Measurements from ENCODE around the gene IARS2. TPM values are rescaled to one million over a fixed set of nuclear protein-coding genes. Genes with fewer than 3 reads are reported as not detected.

Gene IARS2
- total RNA-seq, 1 experiment from 2014 or later: 72.9 TPM

DNA sequence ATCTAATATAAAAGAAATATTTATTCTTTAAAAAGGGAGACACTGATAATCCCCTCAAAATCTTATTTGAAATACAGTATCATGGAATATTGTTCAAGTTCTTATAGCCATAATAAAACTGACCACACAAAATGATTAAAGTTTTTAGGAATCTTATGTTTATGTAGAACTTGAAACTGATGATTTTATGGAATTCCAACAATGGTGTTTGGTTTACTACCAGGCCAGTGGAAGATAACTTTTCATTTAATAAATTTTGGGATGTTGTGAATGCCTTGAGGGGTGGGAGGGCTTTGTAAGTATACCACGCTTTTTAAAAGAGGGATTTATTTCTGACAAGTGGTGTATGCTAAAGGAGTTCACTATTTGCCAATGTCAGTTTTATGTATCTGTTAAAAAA is 90.6 kb downstream of the IARS2 start:
- H3K9me3 Mint-ChIP-seq: no peaks in the 10 kb centered on the region

More for the DNA sequence above, 90.6 kb downstream of the IARS2 start:
- Mint-ChIP-seq H3K4me1 (no peaks in the 10 kb centered on the region), H3K36me3 (ENCODE audit: insufficient read depth in 1 of 3, low read depth in 3 of 3) (peaks cover 14 to 49% (median 46%) of the 10 kb centered on the region in 3 experiments; a peak in 6 of 7 replicates), H3K4me3 (no peak overlapping the region), H3K27ac (no peak overlapping the region), H3K27me3 (ENCODE audit: low read depth) (no peaks in the 10 kb centered on the region)
- Histone ChIP-seq H2BK12ac (ENCODE audit: insufficient read length, low read depth, low read length) (no peak overlapping the region), H3K56ac (ENCODE audit: insufficient read length, low read depth, low read length) (no peak overlapping the region), H2BK120ac (ENCODE audit: low read depth, low read length, poor library complexity, severe bottlenecking) (no peak overlapping the region), H2AK5ac (ENCODE audit: insufficient read length, low read length) (no peak overlapping the region), H2BK5ac (ENCODE audit: insufficient read length, low read length) (no peak overlapping the region), H2BK20ac (ENCODE audit: low read depth, low read length, poor library complexity, severe bottlenecking) (no peak overlapping the region), H3K23me2 (ENCODE audit: insufficient read length, low read depth, low read length, poor library complexity, severe bottlenecking) (no peaks in the 10 kb centered on the region), H3K27me3 (ENCODE audit: insufficient read depth, low read length) (no peaks in the 10 kb centered on the region), H3K4ac (ENCODE audit: low read depth, low read length) (no peak overlapping the region), H3K9ac (ENCODE audit: extremely low read depth, insufficient read length, low read length) (no peak overlapping the region), H3K9me3 (ENCODE audit: control insufficient read depth, low read depth, low read length) (no peaks in the 10 kb centered on the region), H3K18ac (ENCODE audit: insufficient read length, low read depth, low read length) (no peak overlapping the region), H4K91ac (ENCODE audit: insufficient read length, low read depth, low read length) (no peak overlapping the region), H4K5ac (ENCODE audit: insufficient read length, low read depth, low read length) (no peak overlapping the region), H3K4me1 (ENCODE audit: insufficient read depth, low read length) (no peaks in the 10 kb centered on the region), H3T11ph (ENCODE audit: low read length) (no peak overlapping the region), H3K79me1 (ENCODE audit: insufficient read depth, low read depth, low read length, poor library complexity, severe bottlenecking) (no peaks in the 10 kb centered on the region), H3K27ac (ENCODE audit: insufficient read length, low read depth, low read length) (no peak overlapping the region), H3K23ac (ENCODE audit: insufficient read length, low read depth, low read length) (no peak overlapping the region), H3K14ac (ENCODE audit: insufficient read depth, low read length) (no peak overlapping the region), H2AFZ (ENCODE audit: low read length) (no peak overlapping the region), H2BK15ac (ENCODE audit: low read depth, low read length) (no peak overlapping the region), H3K79me2 (ENCODE audit: insufficient read depth, low read length) (no peaks in the 10 kb centered on the region), H4K8ac (replicated peaks; ENCODE audit: insufficient read length, low read depth, low read length) (no peak overlapping the region), H4K20me1 (ENCODE audit: control insufficient read depth, insufficient read depth, insufficient read length) (no peaks in the 10 kb centered on the region), H3K4me2 (ENCODE audit: insufficient read depth, insufficient read length, low read length) (no peak overlapping the region)
- TF ChIP-seq CTCF (conservative IDR thresholded peaks at IDR 0.05): no peak
- no CpG with 5 or more reads among the region's 1 CpG for WGBS (ENCODE audit: extremely low coverage, insufficient read length, low lambda C conversion rate)
- DNase-seq: no peak
